Right ventricle myocardium inferior (tissue), 1 donor: Measurements from ENCODE around the gene ZC3H13. TPM values are rescaled to one million over a fixed set of nuclear protein-coding genes. Genes with fewer than 3 reads are reported as not detected.

ENCODE experiments used
- ATAC-seq: fragments of 200-7000 bp; cut with Tn5 transposase; one replicate; pipeline ENCODE4 v1.9.1; 2020; ENCODE audit warnings: mild to moderate bottlenecking, moderate library complexity
- DNase-seq: peaks from one replicate; pipeline ENCODE4 v3.0.0; 2021; ENCODE audit errors: missing footprints
- intact Hi-C: fragments of 100-400 bp; cut with DNase I; formaldehyde crosslinking; loops from one replicate; pipeline ENCODE4 v1.11.0; 2022
- total RNA-seq: library from RNA; stranded (reverse); fragmentation: NEBNext Ultra II Directional; extraction: Animal tissue kit (Norgen Biotek cat#: 25700); gene quantifications from one replicate; pipeline ENCODE4 v1.2.1, GENCODE V29; 2021
- donor health status: DM: no; HTN: yes; CAD: no; lungs with severe emphysema.

The ZC3H13 gene
- total RNA-seq, 1 donor from 2014 or later: 40.3 TPM

DNA sequence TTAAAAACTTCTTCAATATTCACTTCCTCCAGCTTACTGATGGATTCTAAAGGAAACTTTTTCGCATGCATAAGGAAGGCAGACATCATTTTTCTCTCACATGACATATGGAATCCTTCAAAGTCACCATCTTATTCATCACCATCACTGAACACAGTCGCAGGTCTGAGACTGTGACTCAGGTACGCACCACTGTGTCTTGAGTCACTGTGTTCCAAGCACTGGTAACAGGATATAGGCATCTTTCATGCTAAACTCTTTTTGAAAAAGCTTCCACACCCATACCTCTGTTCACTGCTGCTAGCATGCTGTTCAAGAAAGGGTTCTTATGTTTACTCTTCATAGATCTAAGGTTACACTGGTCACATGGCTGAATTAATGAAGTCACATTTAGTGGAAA, 133.9 kb downstream of the ZC3H13 start:
- intact Hi-C loops: no loop called here
- no peak for DNase-seq

DNA sequence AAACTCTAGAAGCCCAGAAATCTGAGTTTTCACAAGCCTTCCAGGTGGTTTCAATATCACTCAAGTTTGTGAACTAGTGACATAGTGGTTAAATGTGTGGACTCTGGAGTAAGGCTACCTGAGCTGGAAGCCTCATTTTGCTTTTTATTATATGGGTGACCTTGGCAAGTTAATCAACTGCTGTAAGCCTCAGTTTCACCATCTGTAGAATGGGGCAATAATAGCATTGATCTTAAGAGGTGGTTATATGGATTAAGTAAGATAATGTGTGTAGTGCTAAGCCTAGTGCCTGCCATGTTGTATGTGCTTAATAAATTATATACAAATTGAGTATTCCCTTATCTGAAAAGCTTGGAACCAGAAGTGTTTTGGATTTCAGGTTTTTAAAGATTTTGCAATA, 135.5 kb downstream of the ZC3H13 start:
- intact Hi-C loops: no loop called here
- no peak for DNase-seq
- no peak for ATAC-seq

More for the DNA sequence above, 133.9 kb downstream of the ZC3H13 start:
- no peak for ATAC-seq

DNA sequence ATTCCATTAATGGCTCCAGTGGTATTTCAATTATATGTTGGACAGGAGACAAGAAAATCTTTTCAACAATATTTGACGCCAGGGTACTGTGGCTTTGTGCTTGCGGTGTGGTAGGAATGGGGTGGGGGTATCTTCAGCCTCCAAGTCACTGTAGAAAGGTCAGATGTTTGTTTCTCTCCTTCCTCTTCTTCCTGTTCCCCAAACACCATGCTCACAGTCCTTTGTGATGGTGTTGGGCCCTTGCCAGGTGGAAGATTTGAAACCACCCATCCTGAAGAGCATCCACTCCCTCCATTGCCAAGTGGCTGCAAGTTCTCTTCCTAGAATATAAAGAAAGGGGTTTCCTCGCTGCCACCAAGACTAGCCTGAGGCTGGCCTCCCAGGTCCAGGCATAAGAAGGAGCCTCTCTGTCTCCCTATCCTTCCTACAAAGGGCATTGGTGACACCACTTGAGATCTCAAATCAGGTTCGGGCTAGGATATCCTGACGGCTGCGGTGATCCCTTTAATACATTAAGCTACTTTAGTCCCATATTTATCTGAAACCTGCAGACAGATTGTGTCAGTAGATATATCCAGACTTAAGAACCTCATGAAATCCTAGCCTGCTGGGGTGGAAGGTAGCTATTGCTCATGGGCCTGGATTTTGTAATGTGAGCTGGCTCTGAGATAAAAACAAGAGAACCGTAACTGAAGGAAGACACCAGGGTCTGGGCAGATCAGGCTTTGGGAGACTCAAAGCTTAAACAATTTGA, 136.7 kb downstream of the ZC3H13 start:
- DNase-seq: no peak
- ATAC-seq: no peak
- intact Hi-C loops: no loop called here

DNA sequence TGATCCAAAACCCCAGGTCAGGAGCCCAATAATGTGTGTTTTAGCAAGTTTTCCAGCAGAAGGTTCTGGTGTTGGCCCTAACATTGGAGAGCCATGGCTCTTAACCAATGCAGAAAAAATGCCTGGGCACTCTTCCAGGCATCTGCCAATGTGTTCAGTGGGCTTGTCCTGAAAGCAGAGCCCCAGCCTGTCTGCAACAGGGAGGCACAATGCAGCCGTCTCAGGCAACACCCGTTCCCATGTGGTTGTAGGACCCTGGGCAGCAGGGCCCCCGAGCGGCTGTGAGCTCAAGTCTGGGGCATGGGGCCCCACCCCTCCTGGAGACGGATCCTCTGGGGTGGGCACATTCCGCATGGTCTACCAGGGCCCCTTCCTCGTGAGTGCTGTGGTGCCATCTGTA, 142.9 kb downstream of the ZC3H13 start:
- intact Hi-C loops: no loop called here
- no peak for ATAC-seq
- DNase-seq: no peak

DNA sequence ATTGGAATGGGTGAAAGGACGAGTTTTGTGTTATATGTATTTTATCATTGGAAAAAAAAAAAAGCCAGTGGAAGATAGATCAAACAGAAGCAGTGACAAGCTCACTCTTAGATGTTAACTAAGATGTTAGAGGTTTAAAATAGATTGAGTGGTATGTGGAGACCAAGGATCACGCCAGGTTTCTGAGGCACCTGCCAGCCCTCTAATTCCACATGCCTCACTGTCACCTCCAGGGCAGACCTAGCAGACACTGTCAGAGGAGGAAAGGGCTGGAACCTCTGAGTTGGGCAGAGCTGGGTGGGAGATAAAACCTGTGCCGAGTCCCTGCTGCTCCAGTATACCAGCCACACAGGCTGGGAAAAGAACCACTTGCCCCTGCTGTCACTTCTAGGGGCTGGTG, 143.5 kb downstream of the ZC3H13 start:
- intact Hi-C loops: no loop called here
- ATAC-seq (no peak), DNase-seq (no peak)

DNA sequence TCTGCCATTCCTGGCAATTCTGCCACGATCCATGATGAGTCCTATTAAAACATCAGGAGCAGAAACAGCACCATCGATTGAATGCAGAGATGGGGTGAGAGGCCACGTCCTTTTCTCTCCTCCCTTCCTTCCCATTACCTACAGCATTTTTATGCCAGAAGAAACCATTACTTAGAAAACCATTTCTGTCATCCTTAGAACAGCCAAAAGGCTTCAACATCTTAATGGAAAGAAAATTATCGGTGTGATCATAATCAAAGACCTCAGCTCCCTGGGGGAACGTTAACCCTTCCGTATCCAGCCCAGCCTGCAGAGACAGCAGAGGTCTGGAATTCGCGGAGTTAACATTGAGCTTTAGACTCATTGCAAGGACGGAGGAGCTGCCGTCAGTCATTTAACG, 145.0 kb downstream of the ZC3H13 start:
- no peak for ATAC-seq
- no peak for DNase-seq
- intact Hi-C loops: no loop called here

Other genes with a start within 250 kb of the ZC3H13 start
- 0.05 TPM for gene SIAH3, start 201.0 kb downstream of the ZC3H13 start, total RNA-seq
- not detected for gene CPB2, start 52.3 kb upstream of the ZC3H13 start, total RNA-seq
- 26.4 TPM for gene LCP1, start 129.4 kb upstream of the ZC3H13 start, total RNA-seq
- not detected for gene LRRC63, start 159.2 kb upstream of the ZC3H13 start, total RNA-seq